IPS-11a (cell line): ENCODE results near the gene CLDN5.

Experiments
- H3K4me3 ChIP-seq: one replicate; pipeline ENCODE4 v1.5.1; 2013; ENCODE audit warnings: low read depth, low read length, control low read depth

Gene CLDN5

GRCh38 chr22:19524170-19525115, at the start of gene CLDN5:
Gene CLDN5 (minus strand): TSS chr22:19524410. CDS start chr22:19524255, 155 bp downstream.
- peak within 1 kb of the TSS; percentile 28 for H3K4me3 ChIP-seq

GRCh38 chr22:19571995-19572394, 47.8 kb upstream of the CLDN5 start:
- H3K4me3 ChIP-seq = no peak overlapping the region

GRCh38 chr22:19571207-19571795, 47.1 kb upstream of the CLDN5 start:
- H3K4me3 ChIP-seq = no peak overlapping the region

GRCh38 chr22:19569976-19570375, 45.8 kb upstream of the CLDN5 start:
- H3K4me3 ChIP-seq = no peak overlapping the region

GRCh38 chr22:19569276-19569640, 45.0 kb upstream of the CLDN5 start:
- H3K4me3 ChIP-seq = no peak overlapping the region

GRCh38 chr22:19568337-19569275, 44.4 kb upstream of the CLDN5 start:
- H3K4me3 ChIP-seq = no peak overlapping the region

GRCh38 chr22:19567157-19568009, 43.2 kb upstream of the CLDN5 start:
- no peak overlapping the region for H3K4me3 ChIP-seq

GRCh38 chr22:19566279-19567156, 42.3 kb upstream of the CLDN5 start:
- no peak overlapping the region for H3K4me3 ChIP-seq

- no peak overlapping the region for H3K4me3 ChIP-seq
Measured at GRCh38 chr22:19565382-19566278, 41.4 kb upstream of the CLDN5 start.

- H3K4me3 ChIP-seq = no peak overlapping the region
Measured at GRCh38 chr22:19559956-19560355, 35.7 kb upstream of the CLDN5 start.

- H3K4me3 ChIP-seq = no peak overlapping the region
Measured at GRCh38 chr22:19559324-19559811, 35.2 kb upstream of the CLDN5 start.

- no peak overlapping the region for H3K4me3 ChIP-seq
Measured at GRCh38 chr22:19556963-19557545, 32.8 kb upstream of the CLDN5 start.

GRCh38 chr22:19555651-19556050, 31.4 kb upstream of the CLDN5 start:
- H3K4me3 ChIP-seq = no peak overlapping the region

GRCh38 chr22:19554834-19555404, 30.7 kb upstream of the CLDN5 start:
- H3K4me3 ChIP-seq = no peak overlapping the region

GRCh38 chr22:19553201-19553600, 29.0 kb upstream of the CLDN5 start:
- H3K4me3 ChIP-seq = no peak overlapping the region

- H3K4me3 ChIP-seq = no peak overlapping the region
Measured at GRCh38 chr22:19550382-19550781, 26.2 kb upstream of the CLDN5 start.

GRCh38 chr22:19549428-19549827, 25.2 kb upstream of the CLDN5 start:
- no peak overlapping the region for H3K4me3 ChIP-seq
